PC-3 (cell line): Measurements from ENCODE around the gene KCNK2. TPM values are rescaled to one million over a fixed set of nuclear protein-coding genes. Genes with fewer than 3 reads are reported as not detected.

Source experiments
- ATAC-seq: fragments of 200-7000 bp; cut with Tn5 transposase; 2 replicates; pipeline ENCODE4 v1.9.1; 2020; ENCODE audit warnings: mild to moderate bottlenecking, moderate library complexity
- BruUV-seq: library from RNA; stranded (reverse); fragments of 400-500 nt; replicated peaks from 2 replicates; lab custom pipeline; 2021; lab: Mats Ljungman, UMichigan
- CTCF ChIA-PET: fragments of 300-600 bp; sonication (Branson Sonifier 250); formaldehyde crosslinking; loops from one replicate; lab custom pipeline; 2022; ENCODE audit warnings: antibody characterized with exemption; lab: Charles Lee
- POLR2A ChIA-PET: fragments of 300-600 bp; sonication (Branson Sonifier 250); formaldehyde crosslinking; loops from one replicate; lab custom pipeline; 2022; ENCODE audit warnings: antibody characterized with exemption; ENCODE audit not compliant: unreplicated experiment; lab: Charles Lee
- DNase-seq: peaks from one replicate; pipeline ENCODE4 v3.0.0-alpha.2; 2015
- H2AFZ ChIP-seq: fragments of 300-600 bp; sonication (generic); 2 replicates; pipeline ENCODE4 v1.6.0; 2016; ENCODE audit warnings: antibody characterized with exemption, low read length
- H3F3A ChIP-seq: fragments of 300-600 bp; sonication (generic); one replicate; pipeline ENCODE4 v1.6.0; 2017; ENCODE audit warnings: antibody characterized with exemption, low read length, control low read depth, mild to moderate bottlenecking; ENCODE audit not compliant: unreplicated experiment
- H3K27ac ChIP-seq: fragments of 300-600 bp; sonication (generic); 2 replicates; pipeline ENCODE4 v1.5.1; 2016; ENCODE audit warnings: mild to moderate bottlenecking, low read length
- H3K27me3 ChIP-seq: fragments of 300-600 bp; sonication (generic); 2 replicates; pipeline ENCODE4 v1.6.1; 2016; ENCODE audit warnings: low read length, mixed read lengths
- H3K36me3 ChIP-seq: fragments of 300-600 bp; sonication (generic); 2 replicates; pipeline ENCODE4 v1.6.1; 2016; ENCODE audit warnings: low read depth, mixed run types, low read length, mixed read lengths
- H3K4me1 ChIP-seq: fragments of 300-600 bp; sonication (generic); 2 replicates; pipeline ENCODE4 v1.5.1; 2016; ENCODE audit warnings: low read length; ENCODE audit not compliant: insufficient read depth
- H3K4me2 ChIP-seq: fragments of 300-600 bp; sonication (generic); 2 replicates; pipeline ENCODE4 v1.6.0; 2016; ENCODE audit warnings: low read length
- H3K4me3 ChIP-seq: fragments of 300-600 bp; sonication (generic); 2 replicates; pipeline ENCODE4 v1.5.1; 2016; ENCODE audit warnings: mild to moderate bottlenecking, low read length, mixed read lengths
- H3K79me2 ChIP-seq: fragments of 300-600 bp; sonication (generic); 2 replicates; pipeline ENCODE4 v1.6.1; 2017; ENCODE audit warnings: low read length, mixed read lengths
- H3K9ac ChIP-seq: fragments of 300-600 bp; sonication (generic); 2 replicates; pipeline ENCODE4 v1.6.0; 2016; ENCODE audit warnings: mild to moderate bottlenecking, low read length
- H3K9me2 ChIP-seq: fragments of 300-600 bp; sonication (generic); replicated peaks from 2 replicates; pipeline ENCODE4 v1.6.1; 2016; ENCODE audit warnings: mixed run types, low read length, mixed read lengths
- H3K9me3 ChIP-seq: fragments of 300-600 bp; sonication (generic); 2 replicates; pipeline ENCODE4 v1.6.1; 2016; ENCODE audit warnings: low read length, mixed read lengths
- H4K20me1 ChIP-seq: fragments of 300-600 bp; sonication (generic); 2 replicates; pipeline ENCODE4 v1.6.1; 2016; ENCODE audit warnings: low read length, mixed read lengths
- EZH2 ChIP-seq: fragments of 300-600 bp; sonication (generic); IDR thresholded peaks from one replicate; pipeline ENCODE4 v1.6.1; 2017; ENCODE audit warnings: antibody characterized with exemption, mild to moderate bottlenecking, low read length; ENCODE audit not compliant: unreplicated experiment
- EZH2phosphoT487 ChIP-seq: fragments of 300-600 bp; sonication (generic); IDR thresholded peaks from 2 replicates; pipeline ENCODE4 v1.6.1; 2018; ENCODE audit warnings: mild to moderate bottlenecking, antibody characterized with exemption, low read length, borderline replicate concordance
- intact Hi-C: fragments of 100-400 bp; cut with micrococcal nuclease; formaldehyde crosslinking; loops from 2 replicates; pipeline ENCODE4 v1.9.0; 2023
- total RNA-seq: library from RNA; depleted of rRNA; stranded (reverse); fragments of >200 nt; gene quantifications from 2 replicates; pipeline ENCODE4 v1.2.3, GENCODE V29; 2014
- TF ChIP-seq, protein P1 (sequence below): fragments of 300-600 bp; sonication (generic); conservative IDR thresholded peaks from 2 replicates; pipeline ENCODE4 v1.5.1; 2017; ENCODE audit warnings: antibody characterized with exemption, low read depth, mild to moderate bottlenecking, low read length

KCNK2 gene
- total RNA-seq, 1 experiment from 2014 or later: not detected

DNA sequence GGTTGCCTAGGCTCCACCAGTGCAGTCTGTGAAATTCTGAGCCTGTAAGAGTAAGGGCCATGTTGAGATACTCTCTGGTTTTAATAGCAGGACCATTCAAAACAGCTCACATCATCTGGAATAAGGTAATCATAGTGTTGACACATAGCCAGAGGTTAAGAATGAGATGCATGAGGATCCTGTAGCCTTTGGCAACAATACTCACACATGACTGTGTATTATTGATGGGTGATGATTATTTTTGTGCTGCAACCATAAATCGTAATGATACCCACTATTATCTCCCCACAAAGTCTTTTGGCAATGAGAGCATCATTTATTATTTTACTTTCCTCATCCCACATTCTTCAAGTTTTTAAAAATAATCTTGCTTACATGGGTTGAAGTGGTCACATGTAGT lies 35.5 kb downstream of the KCNK2 start:
- H3K27me3 ChIP-seq: no peaks in the 10 kb centered on the region
- CTCF ChIA-PET: no interaction called here
- BruUV-seq: no TSS peak
- H2AFZ ChIP-seq: no peak overlapping the region
- no peaks in the 10 kb centered on the region for H3K9me2 ChIP-seq
- no peak overlapping the region for H3K4me2 ChIP-seq
- ATAC-seq (no peak), DNase-seq (no peak)
- peaks cover 24% of the 10 kb centered on the region for H3K4me1 ChIP-seq
- H3K4me3 ChIP-seq: no peak overlapping the region
- H3K36me3 ChIP-seq: no peaks in the 10 kb centered on the region
- no peaks in the 10 kb centered on the region for H3F3A ChIP-seq
- intact Hi-C loops: no loop called here
- POLR2A ChIA-PET: no interaction called here
- H3K79me2 ChIP-seq: no peaks in the 10 kb centered on the region
- no peaks in the 10 kb centered on the region for H4K20me1 ChIP-seq
- no peak for TF ChIP-seq EZH2phosphoT487
- TF ChIP-seq, protein P1, sequence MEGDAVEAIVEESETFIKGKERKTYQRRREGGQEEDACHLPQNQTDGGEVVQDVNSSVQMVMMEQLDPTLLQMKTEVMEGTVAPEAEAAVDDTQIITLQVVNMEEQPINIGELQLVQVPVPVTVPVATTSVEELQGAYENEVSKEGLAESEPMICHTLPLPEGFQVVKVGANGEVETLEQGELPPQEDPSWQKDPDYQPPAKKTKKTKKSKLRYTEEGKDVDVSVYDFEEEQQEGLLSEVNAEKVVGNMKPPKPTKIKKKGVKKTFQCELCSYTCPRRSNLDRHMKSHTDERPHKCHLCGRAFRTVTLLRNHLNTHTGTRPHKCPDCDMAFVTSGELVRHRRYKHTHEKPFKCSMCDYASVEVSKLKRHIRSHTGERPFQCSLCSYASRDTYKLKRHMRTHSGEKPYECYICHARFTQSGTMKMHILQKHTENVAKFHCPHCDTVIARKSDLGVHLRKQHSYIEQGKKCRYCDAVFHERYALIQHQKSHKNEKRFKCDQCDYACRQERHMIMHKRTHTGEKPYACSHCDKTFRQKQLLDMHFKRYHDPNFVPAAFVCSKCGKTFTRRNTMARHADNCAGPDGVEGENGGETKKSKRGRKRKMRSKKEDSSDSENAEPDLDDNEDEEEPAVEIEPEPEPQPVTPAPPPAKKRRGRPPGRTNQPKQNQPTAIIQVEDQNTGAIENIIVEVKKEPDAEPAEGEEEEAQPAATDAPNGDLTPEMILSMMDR: no peak
- TF ChIP-seq EZH2: no peak
- H3K9me3 ChIP-seq: no peaks in the 10 kb centered on the region
- no peak overlapping the region for H3K9ac ChIP-seq
- no peak overlapping the region for H3K27ac ChIP-seq

DNA sequence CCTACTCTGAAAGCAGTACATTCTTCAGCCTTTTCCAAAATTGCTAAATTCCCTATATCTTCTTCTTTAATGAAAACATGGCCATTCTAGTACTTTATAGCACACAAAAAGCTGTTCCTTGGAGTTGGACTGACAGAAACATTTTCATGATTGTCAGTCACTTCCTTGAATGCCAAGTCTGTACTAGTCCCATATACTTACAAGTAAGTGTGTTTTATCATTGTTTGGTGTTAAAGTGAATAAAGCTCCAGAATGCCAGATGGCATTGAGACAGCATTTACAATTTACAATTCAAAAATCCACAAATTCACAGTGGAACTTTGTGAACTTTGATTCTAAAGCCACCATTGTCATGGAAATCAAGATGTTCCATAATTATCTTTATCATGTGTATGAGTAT lies 36.5 kb downstream of the KCNK2 start:
- ChIA-PET CTCF (no interaction called here), POLR2A (no interaction called here)
- Histone ChIP-seq H3K9me2 (no peaks in the 10 kb centered on the region), H2AFZ (no peak overlapping the region), H3K27me3 (no peaks in the 10 kb centered on the region), H3K4me3 (no peak overlapping the region), H3K79me2 (no peaks in the 10 kb centered on the region), H3K27ac (no peak overlapping the region), H3K36me3 (no peaks in the 10 kb centered on the region), H3K9ac (no peak overlapping the region), H3K4me2 (no peak overlapping the region), H4K20me1 (no peaks in the 10 kb centered on the region), H3K4me1 (peaks cover 15% of the 10 kb centered on the region), H3K9me3 (no peaks in the 10 kb centered on the region), H3F3A (no peaks in the 10 kb centered on the region)
- ATAC-seq (no peak), DNase-seq (no peak)
- BruUV-seq: no TSS peak
- TF ChIP-seq, protein P1: no peak
- TF ChIP-seq EZH2 (no peak), EZH2phosphoT487 (no peak)
- intact Hi-C loops: no loop called here

DNA sequence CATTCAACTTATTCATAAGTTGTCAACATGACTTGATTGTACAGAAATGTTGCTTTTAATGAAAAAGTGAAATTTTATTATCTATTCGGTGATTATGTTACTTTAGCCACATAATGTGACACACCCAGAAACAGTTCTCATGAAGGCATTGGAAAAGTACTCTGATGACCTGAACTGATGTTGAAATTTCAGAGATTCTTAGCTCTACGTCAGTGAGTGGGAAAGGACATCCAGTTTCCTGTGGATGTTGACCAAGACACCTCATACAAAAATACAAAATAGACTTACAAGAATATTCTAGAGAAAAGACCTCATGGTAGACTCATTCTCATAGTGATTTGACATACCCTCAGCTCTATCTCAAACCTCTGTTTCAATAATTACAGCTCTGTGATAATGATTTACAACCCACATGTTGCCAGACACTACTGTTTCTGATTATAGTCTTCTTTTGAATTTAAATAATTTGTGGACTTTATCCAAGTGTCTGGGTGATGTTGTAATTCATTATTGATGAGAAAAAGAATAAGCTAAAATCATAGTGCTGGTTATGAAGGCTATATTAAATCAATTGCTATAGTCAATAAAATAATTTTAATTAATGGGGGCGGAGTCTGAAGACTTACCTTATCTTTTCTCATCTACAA lies 37.3 kb downstream of the KCNK2 start:
- ChIA-PET CTCF (no interaction called here), POLR2A (no interaction called here)
- Histone ChIP-seq H3K36me3 (no peaks in the 10 kb centered on the region), H3F3A (no peaks in the 10 kb centered on the region), H3K79me2 (no peaks in the 10 kb centered on the region), H3K27ac (no peak overlapping the region), H3K9me2 (no peaks in the 10 kb centered on the region), H3K4me1 (peaks cover 7% of the 10 kb centered on the region), H3K9me3 (no peaks in the 10 kb centered on the region), H3K4me2 (no peak overlapping the region), H3K9ac (no peak overlapping the region), H4K20me1 (no peaks in the 10 kb centered on the region), H3K27me3 (no peaks in the 10 kb centered on the region), H3K4me3 (no peak overlapping the region), H2AFZ (no peak overlapping the region)
- TF ChIP-seq EZH2phosphoT487 (no peak), EZH2 (no peak)
- TF ChIP-seq, protein P1: no peak
- DNase-seq (no peak), ATAC-seq (no peak)
- no TSS peak for BruUV-seq
- intact Hi-C loops: no loop called here
